A673 (cell line): ENCODE data around the gene MGAT3. TPM values are rescaled to one million over a fixed set of nuclear protein-coding genes. Genes with fewer than 3 reads are reported as not detected.
A peak's percentile ranks its signal among the peaks of the same experiment; 100 is the strongest.

Experiments
- BruUV-seq: library from RNA; stranded (reverse); fragments of 400-500 nt; replicated peaks from 2 replicates; lab custom pipeline; 2021; lab: Mats Ljungman, UMichigan
- CTCF ChIA-PET: fragments of 300-600 bp; sonication (Branson Sonifier 250); formaldehyde crosslinking; loops from one replicate; lab custom pipeline; 2022; ENCODE audit warnings: antibody characterized with exemption; lab: Charles Lee
- POLR2A ChIA-PET: fragments of 300-600 bp; sonication (Branson Sonifier 250); formaldehyde crosslinking; loops from one replicate; lab custom pipeline; 2022; ENCODE audit warnings: antibody characterized with exemption; ENCODE audit not compliant: low non-redundant PET; lab: Charles Lee
- DNase-seq: peaks from one replicate; pipeline ENCODE4 v3.0.0-alpha.2; 2015; ENCODE audit warnings: low spot score
- H3K27ac ChIP-seq: fragments of 200-600 bp; sonication (generic); 2 replicates; pipeline ENCODE4 v1.5.1; 2016; ENCODE audit warnings: mixed run types, low read depth, mild to moderate bottlenecking, mixed read lengths, antibody characterized with exemption, low read length; ENCODE audit not compliant: poor library complexity, severe bottlenecking
- H3K27me3 ChIP-seq: fragments of 200-600 bp; sonication (generic); replicated peaks from 2 replicates; pipeline ENCODE4 v1.6.1; 2017; ENCODE audit warnings: mixed run types, low read depth, mild to moderate bottlenecking, mixed read lengths, antibody characterized with exemption, low read length; ENCODE audit not compliant: insufficient read depth, poor library complexity
- H3K36me3 ChIP-seq: fragments of 200-600 bp; sonication (generic); 2 replicates; pipeline ENCODE4 v1.6.1; 2016; ENCODE audit warnings: mixed run types, mild to moderate bottlenecking, mixed read lengths, antibody characterized with exemption, low read length; ENCODE audit not compliant: insufficient read depth, poor library complexity, severe bottlenecking
- H3K4me1 ChIP-seq: fragments of 200-600 bp; sonication (generic); 2 replicates; pipeline ENCODE4 v1.6.1; 2017; ENCODE audit warnings: mixed run types, mild to moderate bottlenecking, mixed read lengths, antibody characterized with exemption, low read length; ENCODE audit not compliant: insufficient read depth, poor library complexity, severe bottlenecking
- H3K4me3 ChIP-seq: fragments of 200-600 bp; sonication (generic); 2 replicates; pipeline ENCODE4 v1.5.1; 2016; ENCODE audit warnings: low read depth, mixed run types, mild to moderate bottlenecking, mixed read lengths, low read length; ENCODE audit not compliant: poor library complexity, severe bottlenecking
- H3K9me3 ChIP-seq: fragments of 200-600 bp; sonication (generic); 2 replicates; pipeline ENCODE4 v1.6.1; 2016; ENCODE audit warnings: mixed run types, low read depth, mild to moderate bottlenecking, mixed read lengths, antibody characterized with exemption, low read length; ENCODE audit not compliant: poor library complexity, severe bottlenecking
- EZH2 ChIP-seq: fragments of 200-600 bp; sonication (generic); IDR thresholded peaks from 2 replicates; pipeline ENCODE4 v1.6.1; 2017; ENCODE audit warnings: borderline replicate concordance, low read depth, mild to moderate bottlenecking, mixed read lengths, antibody characterized with exemption, low read length; ENCODE audit not compliant: poor library complexity, severe bottlenecking
- intact Hi-C: fragments of 100-400 bp; cut with micrococcal nuclease; formaldehyde crosslinking; loops from one replicate; pipeline ENCODE4 v1.10.0; 2022; ENCODE audit not compliant: unreplicated experiment
- total RNA-seq: library from RNA; stranded (reverse); gene quantifications from 2 replicates; pipeline ENCODE4 v1.2.3, GENCODE V29; 2021
- TF ChIP-seq, protein P1 (sequence below): fragments of 300-800, 200-600 bp; sonication (generic); conservative IDR thresholded peaks from 2 replicates; pipeline ENCODE4 v1.5.1; 2017; ENCODE audit warnings: low read depth, mild to moderate bottlenecking, antibody characterized with exemption, low read length, moderate library complexity, mixed read lengths

The MGAT3 gene
- total RNA-seq, 1 experiment from 2014 or later = 2.7 TPM

DNA sequence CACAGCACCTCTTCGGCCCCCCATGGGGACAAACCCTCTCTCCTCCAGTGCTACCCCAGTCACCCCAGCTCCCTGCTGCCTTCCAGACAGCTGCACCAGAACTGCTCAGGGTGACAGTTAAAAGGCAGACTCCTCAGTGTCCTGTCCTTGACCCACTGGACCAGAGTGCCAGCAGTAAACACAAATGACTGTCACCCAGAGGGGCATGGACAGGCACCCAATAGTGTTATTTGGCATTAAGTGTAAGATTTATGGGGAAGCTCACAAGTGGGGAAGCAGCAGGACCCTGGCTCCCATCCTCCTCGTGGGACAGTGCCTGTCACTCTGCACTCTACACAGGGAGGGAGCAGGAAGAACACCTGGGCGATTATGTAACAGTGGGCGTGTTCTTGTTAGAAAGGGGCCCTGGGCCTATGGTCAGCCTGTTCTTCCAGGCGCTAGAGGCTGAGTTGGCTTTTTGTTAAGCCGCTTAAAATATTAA lies 70.7 kb downstream of the MGAT3 start:
- DNase-seq = no peak
- intact Hi-C loops = loop anchor here (5.0 to 10.0 kb wide), 2 partner anchors 133 to 210 kb away; partner anchors contain the start of genes RPL3 and TAB1
- H3K27me3 ChIP-seq = no peaks in the 10 kb centered on the region
- peaks cover 47% of the 10 kb centered on the region for H3K36me3 ChIP-seq
- no peaks in the 10 kb centered on the region for H3K9me3 ChIP-seq
- BruUV-seq = no TSS peak
- TF ChIP-seq EZH2 = no peak
- TF ChIP-seq, protein P1, sequence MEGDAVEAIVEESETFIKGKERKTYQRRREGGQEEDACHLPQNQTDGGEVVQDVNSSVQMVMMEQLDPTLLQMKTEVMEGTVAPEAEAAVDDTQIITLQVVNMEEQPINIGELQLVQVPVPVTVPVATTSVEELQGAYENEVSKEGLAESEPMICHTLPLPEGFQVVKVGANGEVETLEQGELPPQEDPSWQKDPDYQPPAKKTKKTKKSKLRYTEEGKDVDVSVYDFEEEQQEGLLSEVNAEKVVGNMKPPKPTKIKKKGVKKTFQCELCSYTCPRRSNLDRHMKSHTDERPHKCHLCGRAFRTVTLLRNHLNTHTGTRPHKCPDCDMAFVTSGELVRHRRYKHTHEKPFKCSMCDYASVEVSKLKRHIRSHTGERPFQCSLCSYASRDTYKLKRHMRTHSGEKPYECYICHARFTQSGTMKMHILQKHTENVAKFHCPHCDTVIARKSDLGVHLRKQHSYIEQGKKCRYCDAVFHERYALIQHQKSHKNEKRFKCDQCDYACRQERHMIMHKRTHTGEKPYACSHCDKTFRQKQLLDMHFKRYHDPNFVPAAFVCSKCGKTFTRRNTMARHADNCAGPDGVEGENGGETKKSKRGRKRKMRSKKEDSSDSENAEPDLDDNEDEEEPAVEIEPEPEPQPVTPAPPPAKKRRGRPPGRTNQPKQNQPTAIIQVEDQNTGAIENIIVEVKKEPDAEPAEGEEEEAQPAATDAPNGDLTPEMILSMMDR = no peak
- H3K4me1 ChIP-seq = peaks cover 48% of the 10 kb centered on the region
- ChIA-PET POLR2A (no interaction called here), CTCF (no interaction called here)
- H3K4me3 ChIP-seq = no peak overlapping the region
- H3K27ac ChIP-seq = peak overlapping the region; percentile 27

DNA sequence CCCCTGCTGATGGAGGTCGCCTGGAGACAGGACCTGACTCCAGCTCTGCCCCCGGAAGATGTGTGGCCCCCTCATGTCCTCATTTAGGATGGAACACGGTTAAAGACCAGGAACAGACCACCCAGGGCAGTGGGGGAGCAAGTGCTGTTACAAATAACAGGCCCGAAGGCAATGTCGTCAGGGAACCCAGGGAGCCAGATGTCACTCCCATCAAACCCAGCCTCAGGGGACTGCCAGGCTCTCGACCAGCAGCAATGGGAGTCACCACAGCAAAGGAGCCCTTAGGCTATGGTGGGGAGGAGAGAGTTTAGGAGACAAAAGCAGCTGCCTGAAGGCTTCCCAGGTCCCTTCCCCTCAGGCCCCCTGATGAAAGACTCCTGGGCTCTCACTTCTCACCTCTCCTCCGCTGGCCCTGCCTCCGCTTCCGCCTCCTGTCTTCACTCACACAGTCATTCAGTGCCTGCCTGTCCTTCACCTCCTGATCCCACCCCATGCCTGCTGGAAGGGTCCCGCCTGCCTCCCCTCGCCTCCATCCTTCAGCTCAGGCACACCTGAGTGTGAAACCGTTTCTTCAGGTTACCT lies 71.4 kb downstream of the MGAT3 start:
- CTCF ChIA-PET = interaction anchor here (0.6 to 2.1 kb wide), 7 partner anchors 31 to 759 kb away, joined by 3 to 26 read pairs (median 7); partner anchors contain the start of gene TAB1
- TF ChIP-seq EZH2 = no peak
- TF ChIP-seq, protein P1 = no peak
- no TSS peak for BruUV-seq
- POLR2A ChIA-PET = no interaction called here
- Histone ChIP-seq H3K4me3 (no peak overlapping the region), H3K4me1 (peaks cover 44% of the 10 kb centered on the region), H3K36me3 (peaks cover 41% of the 10 kb centered on the region), H3K27ac (peak overlapping the region; percentile 27), H3K27me3 (no peaks in the 10 kb centered on the region), H3K9me3 (no peaks in the 10 kb centered on the region)
- intact Hi-C loops = loop anchor here (5.0 to 10.0 kb wide), 2 partner anchors 133 to 211 kb away; partner anchors contain the start of genes RPL3 and TAB1
- DNase-seq = peak; percentile 50

DNA sequence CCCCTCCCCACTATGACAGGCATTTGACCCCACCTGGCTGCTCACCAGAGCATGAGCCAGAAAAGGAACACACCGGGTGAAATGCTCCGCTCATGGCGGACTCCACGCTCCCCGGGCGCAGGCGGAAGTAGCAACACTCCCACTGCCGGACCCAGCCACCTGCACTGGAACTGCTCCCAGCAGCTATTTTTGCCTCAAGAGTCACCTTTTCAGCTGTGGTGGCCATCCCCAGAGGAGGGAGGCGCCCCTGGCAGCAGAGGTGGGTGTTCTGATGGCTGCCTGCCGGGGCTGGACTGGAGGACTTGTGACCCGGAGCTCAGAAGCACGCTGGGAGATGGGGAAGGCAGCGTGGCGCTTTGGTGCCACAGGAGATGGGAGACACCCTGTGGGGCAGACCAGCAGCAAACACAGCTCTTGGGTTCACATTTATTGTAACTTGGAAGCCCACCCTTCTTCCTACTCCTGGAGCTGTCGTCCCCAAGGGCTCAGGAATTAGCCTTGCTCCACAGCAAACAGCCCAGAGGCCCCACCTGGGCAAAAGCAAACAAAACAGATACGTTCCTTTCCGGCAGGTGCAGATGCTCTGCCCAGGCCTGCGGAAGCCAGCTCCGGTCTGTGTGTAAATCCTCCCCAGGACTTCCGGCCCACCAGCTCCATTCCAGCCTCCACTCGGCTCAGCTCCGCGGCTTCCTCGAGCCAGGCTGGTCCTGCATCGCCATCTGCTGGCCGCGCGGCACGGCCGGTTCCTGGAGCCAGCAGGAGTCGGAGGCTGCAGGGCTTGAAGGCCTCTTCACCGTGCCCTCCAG lies 72.1 kb downstream of the MGAT3 start:
- Histone ChIP-seq H3K9me3 (no peaks in the 10 kb centered on the region), H3K4me1 (peaks cover 41% of the 10 kb centered on the region), H3K4me3 (no peak overlapping the region), H3K27ac (peak overlapping the region; percentile 24), H3K27me3 (no peaks in the 10 kb centered on the region), H3K36me3 (peaks cover 35% of the 10 kb centered on the region)
- intact Hi-C loops = loop anchor here (5.0 to 10.0 kb wide), 2 partner anchors 134 to 212 kb away; partner anchors contain the start of genes RPL3 and TAB1
- CTCF ChIA-PET = interaction anchor here (0.6 to 2.1 kb wide), 18 partner anchors 9 to 760 kb away, joined by 3 to 26 read pairs (median 5); partner anchors contain the start of genes ATF4, MIEF1, SYNGR1 and TAB1
- DNase-seq = peak; percentile 95
- no TSS peak for BruUV-seq
- no peak for TF ChIP-seq EZH2
- TF ChIP-seq, protein P1 = peak; percentile 99
- POLR2A ChIA-PET = interaction anchor here (0.6 to 0.7 kb wide), 2 partner anchors 210 to 358 kb away, joined by 3 to 5 read pairs; partner anchors contain the start of gene RPL3
